ENCODE results near the gene PVRIG.
A peak's percentile ranks its signal among the peaks of the same experiment; 100 is the strongest.
"Not testable (repeated sequence)": the region's sequence is repeated elsewhere in the genome, so short reads cannot be mapped to it uniquely, and the experiment has no call there.

PVRIG gene

DNA sequence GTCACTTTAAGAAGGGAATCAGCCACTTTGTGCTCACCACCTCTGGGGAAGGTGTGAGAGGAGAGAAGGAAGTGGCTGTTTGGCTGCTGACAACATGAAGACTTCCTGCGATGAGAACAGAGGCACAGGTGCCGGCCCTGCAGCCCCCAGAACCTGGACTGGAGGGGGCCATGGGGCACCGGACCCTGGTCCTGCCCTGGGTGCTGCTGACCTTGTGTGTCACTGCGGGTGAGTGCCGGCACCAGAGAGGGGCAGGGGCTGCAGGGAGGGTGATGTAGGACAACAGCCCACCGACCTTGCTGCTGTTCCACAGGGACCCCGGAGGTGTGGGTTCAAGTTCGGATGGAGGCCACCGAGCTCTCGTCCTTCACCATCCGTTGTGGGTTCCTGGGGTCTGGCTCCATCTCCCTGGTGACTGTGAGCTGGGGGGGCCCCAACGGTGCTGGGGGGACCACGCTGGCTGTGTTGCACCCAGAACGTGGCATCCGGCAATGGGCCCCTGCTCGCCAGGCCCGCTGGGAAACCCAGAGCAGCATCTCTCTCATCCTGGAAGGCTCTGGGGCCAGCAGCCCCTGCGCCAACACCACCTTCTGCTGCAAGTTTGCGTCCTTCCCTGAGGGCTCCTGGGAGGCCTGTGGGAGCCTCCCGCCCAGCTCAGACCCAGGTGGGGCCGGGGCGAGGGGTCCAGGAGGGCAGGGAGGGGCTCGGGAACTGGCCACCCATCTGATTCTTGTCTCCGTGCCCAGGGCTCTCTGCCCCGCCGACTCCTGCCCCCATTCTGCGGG lies at the start of gene PVRIG:
TSS of gene PVRIG (plus strand) at position 149 of the 785 bp plus-strand sequence. CDS start at position 171, 22 bp downstream.
- DNase-seq (ENCODE audit: low read depth); H3K4me3 ChIP-seq (ENCODE audit: low read length); H3K27me3 ChIP-seq (replicated peaks; ENCODE audit: control insufficient read depth, insufficient read depth, low read length); H3K9ac ChIP-seq (ENCODE audit: low read length); H3K36me3 ChIP-seq (ENCODE audit: control insufficient read depth, insufficient read depth, low read length, severe bottlenecking); H3K4me1 ChIP-seq (ENCODE audit: control insufficient read depth, insufficient read depth, low read length); H3K9me3 ChIP-seq (ENCODE audit: control insufficient read depth, low read length): not testable (repeated sequence)

- Histone ChIP-seq H3K9ac (ENCODE audit: low read length) (no peak overlapping the region), H3K36me3 (ENCODE audit: control insufficient read depth, insufficient read depth, low read length, severe bottlenecking) (no peaks in the 10 kb centered on the region), H3K9me3 (ENCODE audit: control insufficient read depth, low read length) (no peaks in the 10 kb centered on the region), H3K4me1 (ENCODE audit: control insufficient read depth, insufficient read depth, low read length) (peaks cover 9% of the 10 kb centered on the region), H3K27me3 (replicated peaks; ENCODE audit: control insufficient read depth, insufficient read depth, low read length) (peaks cover 19% of the 10 kb centered on the region), H3K4me3 (ENCODE audit: low read length) (no peak overlapping the region)
- DNase-seq (ENCODE audit: low read depth), result no peak
Measured at GRCh38 chr7:100170101-100170897, 49.5 kb upstream of the PVRIG start.

DNA sequence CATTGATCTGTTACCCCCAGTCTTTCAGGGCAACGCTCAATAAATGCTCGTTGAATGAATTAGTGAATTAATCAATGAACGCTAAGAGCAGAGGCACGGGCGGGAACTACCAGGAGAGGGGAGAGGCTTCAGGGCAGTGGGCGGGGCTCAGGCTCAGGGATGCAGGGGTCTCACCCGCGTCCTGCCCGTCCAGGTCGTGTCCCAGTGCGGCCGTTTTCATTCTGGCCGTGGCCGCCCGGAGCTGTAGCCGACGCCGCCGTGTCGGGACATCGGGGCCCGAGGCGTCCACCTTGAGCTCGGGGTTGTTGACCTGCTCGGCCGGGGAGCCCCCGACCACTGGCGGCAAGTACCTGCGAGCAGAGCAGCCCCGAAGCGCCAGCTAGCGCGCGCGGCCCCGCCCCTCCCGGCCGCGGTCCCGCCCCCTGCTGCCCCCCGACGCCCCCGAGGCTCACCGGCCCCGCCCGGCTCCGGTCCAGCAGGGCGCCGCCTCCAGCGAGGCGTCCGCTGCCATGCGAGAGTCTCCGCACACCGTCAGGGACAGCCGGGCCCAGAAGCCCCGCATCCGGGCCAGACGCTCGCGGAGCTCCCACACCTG lies 48.6 kb upstream of the PVRIG start:
- no peak for DNase-seq (ENCODE audit: low read depth)
- H3K4me3 ChIP-seq (ENCODE audit: low read length), result no peak overlapping the region

DNA sequence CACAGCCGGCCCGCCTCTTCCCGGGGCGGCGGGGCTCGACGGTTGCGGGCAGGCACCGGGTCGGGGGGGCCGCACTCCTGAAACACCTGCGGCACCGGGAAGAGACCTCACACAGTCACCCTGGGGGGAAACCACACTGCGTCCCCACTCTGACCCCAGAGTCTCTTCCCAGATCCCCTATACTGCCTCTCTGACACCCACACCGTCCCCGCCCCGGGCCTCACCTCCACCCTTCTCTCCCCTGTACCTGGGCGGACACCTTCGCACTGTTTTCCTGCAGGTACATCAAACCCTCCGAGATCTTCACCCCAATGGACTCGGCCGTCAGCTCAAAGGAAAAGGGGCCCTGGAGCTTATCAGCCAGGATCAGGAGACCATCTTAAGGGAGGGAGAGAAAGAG lies 47.9 kb upstream of the PVRIG start:
- H3K27me3 ChIP-seq (replicated peaks; ENCODE audit: control insufficient read depth, insufficient read depth, low read length), result peaks cover 25% of the 10 kb centered on the region
- H3K9me3 ChIP-seq (ENCODE audit: control insufficient read depth, low read length), result no peaks in the 10 kb centered on the region
- no peak overlapping the region for H3K4me3 ChIP-seq (ENCODE audit: low read length)
- no peak overlapping the region for H3K9ac ChIP-seq (ENCODE audit: low read length)
- no peaks in the 10 kb centered on the region for H3K36me3 ChIP-seq (ENCODE audit: control insufficient read depth, insufficient read depth, low read length, severe bottlenecking)
- peaks cover 9% of the 10 kb centered on the region for H3K4me1 ChIP-seq (ENCODE audit: control insufficient read depth, insufficient read depth, low read length)
- no peak for DNase-seq (ENCODE audit: low read depth)

More for the DNA sequence above, 48.6 kb upstream of the PVRIG start:
- H3K4me1 ChIP-seq (ENCODE audit: control insufficient read depth, insufficient read depth, low read length), result peaks cover 9% of the 10 kb centered on the region
- H3K27me3 ChIP-seq (replicated peaks; ENCODE audit: control insufficient read depth, insufficient read depth, low read length), result peaks cover 21% of the 10 kb centered on the region
- H3K9me3 ChIP-seq (ENCODE audit: control insufficient read depth, low read length), result no peaks in the 10 kb centered on the region
- no peak overlapping the region for H3K9ac ChIP-seq (ENCODE audit: low read length)
- no peaks in the 10 kb centered on the region for H3K36me3 ChIP-seq (ENCODE audit: control insufficient read depth, insufficient read depth, low read length, severe bottlenecking)

GRCh38 chr7:100173806-100174495 lies 45.8 kb upstream of the PVRIG start:
- H3K4me1 ChIP-seq (ENCODE audit: control insufficient read depth, insufficient read depth, low read length), result no peaks in the 10 kb centered on the region

DNA sequence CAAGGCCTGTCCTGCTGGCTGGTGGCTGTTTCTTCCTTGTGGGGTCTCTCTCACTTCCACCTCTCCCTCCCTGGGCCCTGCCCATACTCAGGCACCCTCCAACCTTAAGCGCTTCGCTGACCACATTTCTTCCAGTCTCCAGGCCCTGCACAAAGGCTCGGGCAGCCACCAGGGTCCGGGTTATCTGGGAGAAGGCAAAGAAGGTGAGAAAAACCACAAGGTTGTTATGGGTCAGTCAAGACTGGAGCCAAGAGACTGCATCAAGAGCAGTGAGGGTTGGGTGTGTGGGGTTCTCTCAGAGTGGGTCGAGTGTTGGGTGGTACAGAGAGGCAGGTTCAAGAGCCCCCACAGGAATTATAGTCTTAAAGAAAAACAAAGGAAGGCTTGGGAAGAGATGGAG lies 45.2 kb upstream of the PVRIG start:
- Histone ChIP-seq H3K4me1 (ENCODE audit: control insufficient read depth, insufficient read depth, low read length) (no peaks in the 10 kb centered on the region), H3K36me3 (ENCODE audit: control insufficient read depth, insufficient read depth, low read length, severe bottlenecking) (no peaks in the 10 kb centered on the region), H3K9ac (ENCODE audit: low read length) (no peak overlapping the region), H3K27me3 (replicated peaks; ENCODE audit: control insufficient read depth, insufficient read depth, low read length) (peaks cover 20% of the 10 kb centered on the region), H3K9me3 (ENCODE audit: control insufficient read depth, low read length) (no peaks in the 10 kb centered on the region), H3K4me3 (ENCODE audit: low read length) (no peak overlapping the region)
- DNase-seq (ENCODE audit: low read depth), result no peak

More at GRCh38 chr7:100173806-100174495, 45.8 kb upstream of the PVRIG start:
- Histone ChIP-seq H3K9me3 (ENCODE audit: control insufficient read depth, low read length) (no peaks in the 10 kb centered on the region), H3K4me3 (ENCODE audit: low read length) (no peak overlapping the region), H3K36me3 (ENCODE audit: control insufficient read depth, insufficient read depth, low read length, severe bottlenecking) (no peaks in the 10 kb centered on the region), H3K27me3 (replicated peaks; ENCODE audit: control insufficient read depth, insufficient read depth, low read length) (peaks cover 20% of the 10 kb centered on the region), H3K9ac (ENCODE audit: low read length) (no peak overlapping the region)
- no peak for DNase-seq (ENCODE audit: low read depth)

DNA sequence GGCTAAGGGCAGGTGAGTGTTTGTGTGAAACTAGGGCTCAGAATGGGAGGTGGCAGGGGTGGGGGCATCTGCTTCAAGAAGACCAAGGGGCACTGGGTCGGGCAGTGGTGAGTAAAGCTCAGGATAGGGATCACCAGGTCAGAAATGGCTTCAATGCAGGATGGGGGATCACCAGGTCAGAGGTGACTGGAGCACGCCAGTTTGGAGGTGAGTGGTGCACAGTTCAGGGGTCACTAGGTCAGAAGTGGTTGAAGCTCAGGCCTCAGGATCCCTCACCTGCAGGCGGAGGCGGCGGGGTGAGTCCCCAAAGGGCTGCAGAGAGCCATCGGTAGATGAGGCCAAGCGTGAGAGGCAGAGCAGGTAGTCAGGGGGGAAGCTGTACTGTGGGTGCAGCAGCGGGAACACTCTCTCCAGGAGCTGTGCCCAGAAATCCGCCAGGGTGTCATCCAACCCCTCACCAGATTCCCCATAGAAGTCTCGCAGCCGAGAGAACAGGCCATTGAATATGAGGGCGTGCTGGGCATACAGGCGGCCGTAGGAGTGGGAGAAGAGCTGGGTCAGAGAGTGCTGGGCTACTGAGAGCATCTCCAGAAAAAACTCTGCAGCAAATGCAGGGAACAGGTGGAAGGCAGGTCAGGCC lies 44.3 kb upstream of the PVRIG start:
- H3K4me3 ChIP-seq (ENCODE audit: low read length), result no peak overlapping the region
- no peaks in the 10 kb centered on the region for H3K4me1 ChIP-seq (ENCODE audit: control insufficient read depth, insufficient read depth, low read length)
- H3K36me3 ChIP-seq (ENCODE audit: control insufficient read depth, insufficient read depth, low read length, severe bottlenecking), result no peaks in the 10 kb centered on the region
- H3K9me3 ChIP-seq (ENCODE audit: control insufficient read depth, low read length), result no peaks in the 10 kb centered on the region
- peaks cover 20% of the 10 kb centered on the region for H3K27me3 ChIP-seq (replicated peaks; ENCODE audit: control insufficient read depth, insufficient read depth, low read length)
- no peak overlapping the region for H3K9ac ChIP-seq (ENCODE audit: low read length)
- no peak for DNase-seq (ENCODE audit: low read depth)

DNA sequence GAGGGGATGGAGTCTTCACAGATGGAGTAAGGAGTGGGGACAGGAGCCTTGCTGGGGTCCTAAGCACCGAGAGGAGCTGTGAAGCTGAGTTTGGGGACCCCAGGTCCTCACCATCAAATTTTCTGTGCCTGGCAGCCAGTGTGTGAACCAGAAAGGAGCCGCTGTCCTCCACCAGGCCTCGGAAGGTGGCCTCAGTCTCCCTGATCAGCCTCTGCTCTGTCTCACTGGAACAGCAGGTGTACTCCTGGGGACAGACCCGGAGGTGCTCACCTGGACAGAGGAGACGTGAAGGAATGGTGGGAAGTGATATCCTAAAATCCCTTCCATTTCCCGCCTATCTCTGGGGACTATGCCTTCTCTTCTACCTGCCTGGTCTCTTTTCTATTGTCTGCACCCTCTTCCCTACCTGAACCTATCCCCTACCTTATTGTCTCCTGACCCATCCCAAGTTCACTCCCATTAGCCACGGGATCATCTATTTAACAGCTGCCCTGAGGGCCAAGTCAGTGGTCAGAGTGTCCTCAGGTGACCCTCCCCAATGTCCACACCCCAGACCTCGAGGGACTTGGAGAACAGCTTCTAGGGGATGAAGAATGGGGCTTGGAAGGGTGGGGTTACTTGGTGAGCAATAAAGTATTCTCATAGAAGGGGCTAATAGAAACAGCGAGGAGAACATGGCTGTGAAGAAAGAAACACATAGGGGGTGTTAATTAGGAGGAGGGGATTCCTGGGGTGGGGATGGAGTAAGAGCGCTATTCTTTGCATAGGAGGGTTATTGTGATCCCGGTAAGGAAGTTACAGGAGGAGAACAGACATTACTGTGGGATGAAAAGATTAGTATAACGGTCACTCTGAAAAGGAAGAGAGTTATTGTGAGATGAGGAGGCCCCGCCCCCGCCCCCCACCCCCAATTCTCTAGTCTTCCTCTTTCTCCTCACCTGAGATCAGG lies 43.4 kb upstream of the PVRIG start:
- Histone ChIP-seq H3K9me3 (ENCODE audit: control insufficient read depth, low read length) (no peaks in the 10 kb centered on the region), H3K4me3 (ENCODE audit: low read length) (peak overlapping the region; percentile 83), H3K4me1 (ENCODE audit: control insufficient read depth, insufficient read depth, low read length) (no peaks in the 10 kb centered on the region), H3K36me3 (ENCODE audit: control insufficient read depth, insufficient read depth, low read length, severe bottlenecking) (no peaks in the 10 kb centered on the region), H3K9ac (ENCODE audit: low read length) (peak overlapping the region; percentile 78), H3K27me3 (replicated peaks; ENCODE audit: control insufficient read depth, insufficient read depth, low read length) (peaks cover 20% of the 10 kb centered on the region)
- no peak for DNase-seq (ENCODE audit: low read depth)

DNA sequence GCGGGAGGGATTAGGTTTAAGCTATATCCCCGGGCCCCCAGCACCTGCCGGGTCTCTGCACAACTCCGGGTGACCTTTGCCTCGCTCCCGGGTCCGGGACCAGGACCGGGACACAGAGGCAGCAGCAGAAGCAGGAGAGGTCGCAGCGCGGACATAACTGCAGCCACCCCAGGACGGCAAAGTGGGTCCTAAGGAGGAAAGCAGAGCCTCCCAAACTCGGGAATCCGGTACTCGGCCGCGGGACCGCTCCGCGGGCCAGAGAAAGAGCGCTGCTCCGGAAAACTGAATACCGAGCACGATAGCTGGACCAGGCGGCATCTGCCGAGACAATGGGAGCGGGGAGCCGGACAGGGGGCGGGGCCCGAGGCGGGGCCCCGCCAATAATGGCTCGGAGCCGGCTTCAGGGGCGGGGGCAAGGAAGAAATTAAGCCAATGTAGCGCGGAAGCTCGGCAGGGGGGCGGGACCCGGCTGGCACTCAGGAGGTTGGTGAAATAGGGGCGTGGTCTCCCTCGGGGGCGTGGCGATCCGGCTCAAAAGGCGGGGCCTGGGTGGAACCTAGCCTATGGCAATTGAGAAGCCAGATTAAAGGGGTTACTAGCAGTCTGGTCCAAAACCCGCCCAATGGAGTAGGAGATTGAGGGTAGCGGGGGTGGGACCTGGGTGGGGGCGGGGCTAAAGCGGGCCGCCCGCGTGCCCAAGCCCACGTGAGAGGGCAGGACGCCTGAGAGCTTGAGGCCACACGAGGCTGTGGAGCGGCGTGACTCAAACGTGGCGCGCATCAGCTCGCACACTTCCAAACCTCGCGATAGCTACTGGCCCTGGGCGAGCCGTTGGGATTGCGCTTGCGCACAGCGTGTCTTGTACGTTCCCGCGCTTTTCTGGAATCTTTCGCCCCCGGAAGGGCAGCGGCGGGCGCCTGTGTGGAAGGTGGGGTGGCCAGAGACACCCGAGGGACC lies 42.4 kb upstream of the PVRIG start, which contains the start of the genes GPC2 and STAG3:
TSS of gene GPC2 (minus strand) at position 337 of the 957 bp plus-strand sequence. CDS start at position 155, 182 bp downstream.
TSS of gene STAG3 (plus strand) at position 874 of the 957 bp plus-strand sequence. CDS start 2,639 bp downstream, outside the sequence.
- Histone ChIP-seq H3K4me1 (ENCODE audit: control insufficient read depth, insufficient read depth, low read length) (no peaks in the 10 kb centered on the region), H3K9me3 (ENCODE audit: control insufficient read depth, low read length) (no peaks in the 10 kb centered on the region), H3K4me3 (ENCODE audit: low read length) (peak within 1 kb of the TSS; percentile 83), H3K36me3 (ENCODE audit: control insufficient read depth, insufficient read depth, low read length, severe bottlenecking) (no peaks in the 10 kb centered on the region), H3K27me3 (replicated peaks; ENCODE audit: control insufficient read depth, insufficient read depth, low read length) (peaks cover 17% of the 10 kb centered on the region), H3K9ac (ENCODE audit: low read length) (peak within 1 kb of the TSS; percentile 78)
- peak; percentile 99 for DNase-seq (ENCODE audit: low read depth)
